GM12864 (cell line): ENCODE measurements around the gene RWDD2A.

ENCODE experiments used
- DNase-seq: peaks from one replicate; pipeline ENCODE4 v3.0.0-alpha.2; 2011; ENCODE audit warnings: low read depth
- H3K4me3 ChIP-seq: 2 replicates; pipeline ENCODE4 v1.5.1; 2011; ENCODE audit warnings: mild to moderate bottlenecking, low read depth, low read length, control low read depth
- TF ChIP-seq, protein P1 (sequence below): IDR thresholded peaks from 2 replicates; pipeline ENCODE4 v1.5.1; 2011; ENCODE audit warnings: low read depth, mild to moderate bottlenecking, moderate library complexity, low read length, control low read depth, inconsistent platforms; ENCODE audit errors: missing control alignments

The RWDD2A gene

DNA sequence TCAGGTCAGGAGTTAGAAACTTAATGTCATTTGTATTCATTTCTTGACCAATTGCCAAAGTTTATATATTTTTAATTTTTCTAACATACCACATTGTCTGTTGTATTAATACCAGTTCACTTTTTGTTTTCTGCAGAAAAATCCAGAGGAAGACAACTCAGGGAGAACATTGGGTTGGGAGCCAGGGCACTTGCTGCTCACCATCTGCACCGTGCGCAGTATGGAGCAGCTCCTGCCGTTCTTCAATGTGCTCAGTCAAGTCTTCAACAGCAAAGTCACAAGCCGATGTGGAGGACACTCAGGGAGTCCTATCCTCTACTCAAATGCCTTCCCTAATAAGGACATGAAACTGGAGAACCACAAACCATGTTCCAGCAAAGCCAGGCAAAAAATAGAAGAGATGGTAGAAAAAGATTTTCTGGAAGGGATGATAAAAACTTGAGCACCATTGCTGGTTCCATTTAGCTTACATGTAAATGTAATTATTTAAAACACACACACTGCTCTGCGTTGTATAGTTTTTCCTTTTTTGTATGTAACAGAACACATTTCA is 25.4 kb upstream of the RWDD2A start:
- no peak for DNase-seq
- TF ChIP-seq, protein P1, sequence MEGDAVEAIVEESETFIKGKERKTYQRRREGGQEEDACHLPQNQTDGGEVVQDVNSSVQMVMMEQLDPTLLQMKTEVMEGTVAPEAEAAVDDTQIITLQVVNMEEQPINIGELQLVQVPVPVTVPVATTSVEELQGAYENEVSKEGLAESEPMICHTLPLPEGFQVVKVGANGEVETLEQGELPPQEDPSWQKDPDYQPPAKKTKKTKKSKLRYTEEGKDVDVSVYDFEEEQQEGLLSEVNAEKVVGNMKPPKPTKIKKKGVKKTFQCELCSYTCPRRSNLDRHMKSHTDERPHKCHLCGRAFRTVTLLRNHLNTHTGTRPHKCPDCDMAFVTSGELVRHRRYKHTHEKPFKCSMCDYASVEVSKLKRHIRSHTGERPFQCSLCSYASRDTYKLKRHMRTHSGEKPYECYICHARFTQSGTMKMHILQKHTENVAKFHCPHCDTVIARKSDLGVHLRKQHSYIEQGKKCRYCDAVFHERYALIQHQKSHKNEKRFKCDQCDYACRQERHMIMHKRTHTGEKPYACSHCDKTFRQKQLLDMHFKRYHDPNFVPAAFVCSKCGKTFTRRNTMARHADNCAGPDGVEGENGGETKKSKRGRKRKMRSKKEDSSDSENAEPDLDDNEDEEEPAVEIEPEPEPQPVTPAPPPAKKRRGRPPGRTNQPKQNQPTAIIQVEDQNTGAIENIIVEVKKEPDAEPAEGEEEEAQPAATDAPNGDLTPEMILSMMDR: no peak
- no peak overlapping the region for H3K4me3 ChIP-seq

DNA sequence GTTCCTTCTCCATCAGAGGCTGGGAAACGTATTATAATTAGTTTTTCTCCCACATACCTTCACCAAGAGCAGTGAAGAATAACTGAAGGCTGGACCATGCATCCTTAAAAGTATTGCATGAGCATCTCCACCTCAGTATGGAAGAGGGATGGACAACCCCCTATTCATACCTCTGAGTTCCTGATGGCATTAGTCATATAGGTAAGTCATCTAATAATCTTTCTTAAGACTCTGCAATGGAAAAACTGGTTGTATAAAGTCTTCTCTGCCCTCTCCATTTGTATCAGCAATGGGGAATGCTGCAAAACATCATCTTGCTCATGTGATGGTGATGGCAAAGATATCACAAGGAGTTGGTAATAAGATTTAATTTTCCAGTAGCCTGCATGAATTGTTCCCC is 24.6 kb upstream of the RWDD2A start:
- DNase-seq: no peak

DNA sequence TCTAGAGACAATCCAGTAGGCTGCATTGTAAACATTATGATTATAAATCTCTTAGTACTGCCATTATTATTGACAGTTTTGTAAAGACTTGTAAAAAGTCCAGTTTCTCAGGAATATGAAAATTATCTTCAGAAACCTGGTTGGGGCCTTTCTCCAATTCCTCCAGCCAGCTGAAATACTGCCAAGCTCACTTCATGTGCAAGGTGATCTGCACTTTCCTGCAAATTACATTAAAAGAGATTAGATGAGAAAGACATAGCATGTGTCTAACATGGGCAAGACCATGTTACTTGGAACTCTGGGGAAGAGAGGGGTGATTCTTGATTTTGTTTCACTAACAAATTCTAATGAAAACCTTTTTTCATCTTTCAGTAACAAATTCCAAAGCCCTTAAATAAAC is 24.1 kb upstream of the RWDD2A start:
- no peak overlapping the region for H3K4me3 ChIP-seq
- DNase-seq: no peak
- TF ChIP-seq, protein P1: no peak

More for the DNA sequence above, 24.6 kb upstream of the RWDD2A start:
- no peak overlapping the region for H3K4me3 ChIP-seq
- TF ChIP-seq, protein P1: no peak

DNA sequence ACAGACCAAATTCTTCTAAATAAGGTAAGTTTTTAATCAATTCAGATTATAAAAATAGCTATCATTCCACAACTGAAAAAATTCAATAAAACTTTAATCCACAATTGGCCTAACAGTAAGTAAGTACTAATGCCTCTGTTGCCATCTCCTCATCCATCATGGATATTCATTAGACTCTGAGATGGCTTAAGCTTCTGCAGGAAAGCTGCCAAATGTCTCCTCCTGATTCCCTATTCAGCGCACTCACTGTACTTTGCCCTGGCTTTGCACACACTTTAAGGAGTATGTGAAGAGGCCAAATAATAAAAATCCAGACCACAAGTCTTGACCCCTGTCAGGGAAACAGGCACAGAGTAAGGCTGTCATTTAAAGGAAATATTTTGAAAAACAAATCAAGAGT is 23.6 kb upstream of the RWDD2A start:
- DNase-seq: no peak

DNA sequence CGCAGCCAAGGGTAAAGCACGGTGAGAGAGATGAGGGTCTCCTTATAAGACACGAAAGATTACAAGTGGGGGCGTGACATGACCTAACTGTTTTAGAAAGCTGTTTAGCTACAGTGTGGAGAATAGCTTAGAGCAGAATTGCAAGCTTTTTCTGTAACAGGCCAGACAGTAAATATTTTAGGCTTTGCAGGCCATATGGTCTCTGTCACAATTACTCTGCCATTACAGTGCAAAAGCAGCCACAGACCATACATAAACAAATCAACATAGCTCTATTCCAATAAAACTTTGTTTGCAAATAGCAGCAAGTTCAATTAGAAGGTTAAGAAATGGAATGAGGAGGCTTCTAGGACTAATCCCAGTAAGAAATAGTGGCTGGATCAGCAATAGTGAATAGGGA is 16.9 kb upstream of the RWDD2A start:
- DNase-seq: no peak
- H3K4me3 ChIP-seq: no peak overlapping the region
- TF ChIP-seq, protein P1: no peak

More for the DNA sequence above, 23.6 kb upstream of the RWDD2A start:
- H3K4me3 ChIP-seq: no peak overlapping the region
- TF ChIP-seq, protein P1: no peak

DNA sequence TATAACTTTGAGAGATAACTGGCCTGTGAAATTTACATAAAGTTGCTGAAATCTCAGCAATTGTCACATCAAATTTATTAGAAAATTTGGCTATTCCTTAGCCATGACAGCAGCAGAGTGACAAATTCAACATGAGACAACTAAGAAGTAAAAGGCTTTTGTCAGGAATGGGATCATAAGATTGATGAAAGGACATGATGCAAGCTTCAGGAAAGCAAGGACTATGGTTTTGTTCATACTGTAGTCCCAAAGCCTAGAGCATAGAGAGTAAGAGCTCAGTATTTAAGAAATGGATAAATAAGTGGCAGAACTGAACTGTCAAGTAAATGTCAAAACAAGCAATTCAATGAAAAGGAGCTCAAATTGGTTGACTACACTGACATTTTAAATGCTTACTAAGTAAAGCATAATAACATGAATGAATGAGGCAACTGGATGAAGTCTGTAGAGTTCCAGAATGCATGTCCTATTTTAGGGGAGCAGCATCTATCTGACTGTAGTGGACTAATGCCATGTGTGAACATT is 12.7 kb upstream of the RWDD2A start:
- no peak overlapping the region for H3K4me3 ChIP-seq
- TF ChIP-seq, protein P1: no peak
- no peak for DNase-seq

DNA sequence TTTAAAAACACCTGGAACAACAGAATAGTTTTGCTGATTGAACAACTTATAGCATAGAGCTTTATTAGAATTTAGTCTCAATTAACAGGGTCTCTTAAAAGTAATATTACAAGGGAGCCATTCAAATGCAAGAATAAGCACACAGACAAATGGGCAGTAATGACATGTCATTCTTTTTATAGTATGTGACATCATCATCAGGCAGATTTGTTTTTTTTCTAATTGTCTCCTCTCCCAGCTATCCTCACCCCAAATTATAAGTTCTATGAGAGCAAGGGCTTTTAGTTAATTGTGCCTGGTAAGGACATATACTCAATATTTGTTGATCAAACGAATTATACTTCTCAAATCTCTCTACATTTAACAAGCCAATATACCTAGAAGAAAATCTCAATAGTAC is 11.0 kb upstream of the RWDD2A start:
- TF ChIP-seq, protein P1: no peak
- DNase-seq: no peak
- H3K4me3 ChIP-seq: no peak overlapping the region
